Tibial nerve (tissue), 4 donors: Measurements from ENCODE around the gene RSKR. TPM values are rescaled to one million over a fixed set of nuclear protein-coding genes. Genes with fewer than 3 reads are reported as not detected.

Experiments
- DNase-seq, 2 donors: peaks; one replicate each; pipeline ENCODE4 v3.0.0-alpha.2; 2019; ENCODE audit warnings: low spot score in 2 of 2
- H3K27ac ChIP-seq, 4 donors: fragments of 200-600 bp; sonication (generic) in 3 of 4; one replicate each; pipeline ENCODE4 v1.5.1; 2017 to 2019; ENCODE audit warnings: mild to moderate bottlenecking in 1 of 4
- H3K27me3 ChIP-seq, 2 donors: fragments of 200-600 bp; sonication (generic) in 1 of 2; one replicate each; pipeline versions ENCODE4 v1.5.1 to v1.6.0; 2017 to 2019
- H3K36me3 ChIP-seq, 3 donors: fragments of 200-600 bp; sonication (generic); one replicate each; pipeline ENCODE4 v1.5.1; 2018 to 2019
- H3K4me1 ChIP-seq, 4 donors: fragments of 200-600 bp; sonication (generic) in 3 of 4; one replicate each; pipeline ENCODE4 v1.5.1; 2017 to 2019
- H3K4me3 ChIP-seq, 4 donors: fragments of 200-600 bp; sonication (generic) in 3 of 4; one replicate each; pipeline ENCODE4 v1.5.1; 2017 to 2019; ENCODE audit warnings: mild to moderate bottlenecking in 1 of 4, moderate library complexity in 1 of 4
- H3K9me3 ChIP-seq, 4 donors: fragments of 200-600 bp; sonication (generic) in 3 of 4; one replicate each; pipeline ENCODE4 v1.5.1; 2017 to 2019
- CTCF ChIP-seq, 5 experiments: fragments of 200-600 bp in 3 of 5; fragments of 450-650 bp in 2 of 5; sonication (generic) in 3 of 5; IDR thresholded peaks; one replicate each; pipeline ENCODE4 v1.5.1; 2016 to 2019; ENCODE audit warnings: antibody characterized with exemption in 5 of 5, mild to moderate bottlenecking in 3 of 5, moderate library complexity in 2 of 5
- EP300 ChIP-seq, 2 donors: sonication (generic); formaldehyde crosslinking; IDR thresholded peaks; one replicate each; pipeline ENCODE4 v1.6.1; 2017; ENCODE audit warnings: antibody characterized with exemption in 2 of 2, mild to moderate bottlenecking in 1 of 2
- POLR2A ChIP-seq, 2 donors: fragments of 450-650 bp; IDR thresholded peaks; one replicate each; pipeline ENCODE4 v1.6.1; 2017; ENCODE audit warnings: antibody characterized with exemption in 2 of 2, mild to moderate bottlenecking in 2 of 2, moderate library complexity in 2 of 2
- WGBS, 2 donors: methylation state at CpG; one replicate each; pipeline ENCODE4 v1.1.5; 2018; 5-methylcytosine and 5-hydroxymethylcytosine counted together
- total RNA-seq, 4 donors: library from RNA; depleted of rRNA; stranded (reverse); fragments of >200 nt; gene quantifications; one replicate each; pipeline ENCODE4 v1.1.0, GENCODE V29; 2016

Gene RSKR
- total RNA-seq, 4 donors from 2014 or later = 5.7 to 34.5 (median 16.2) TPM

GRCh38 chr17:28620010-28620409, 6.0 kb upstream of the RSKR start:
- no peak for DNase-seq
- TF ChIP-seq POLR2A (IDR thresholded peaks at IDR 0.05) = no peak
- no peak for TF ChIP-seq EP300 (IDR thresholded peaks at IDR 0.05)
- TF ChIP-seq CTCF (IDR thresholded peaks at IDR 0.05) = no peak
- H3K36me3 ChIP-seq = peaks cover 4 to 100% (median 83%) of the 10 kb centered on the region in 3 donors

GRCh38 chr17:28618464-28618863, 4.5 kb upstream of the RSKR start:
- DNase-seq = no peak
- WGBS, 2 donors = 91 to 97% methylated on average over 3 of the region's 3 CpGs
- Histone ChIP-seq H3K36me3 (peaks cover 2 to 100% (median 69%) of the 10 kb centered on the region in 3 donors), H3K4me1 (no peaks in the 10 kb centered on the region), H3K27ac (no peak overlapping the region), H3K9me3 (no peaks in the 10 kb centered on the region), H3K27me3 (no peaks in the 10 kb centered on the region), H3K4me3 (no peak overlapping the region)
- TF ChIP-seq CTCF (IDR thresholded peaks at IDR 0.05) = no peak
- no peak for TF ChIP-seq EP300 (IDR thresholded peaks at IDR 0.05)
- TF ChIP-seq POLR2A (IDR thresholded peaks at IDR 0.05) = no peak

More at GRCh38 chr17:28620010-28620409, 6.0 kb upstream of the RSKR start:
- Histone ChIP-seq H3K27me3 (no peaks in the 10 kb centered on the region), H3K27ac (no peak overlapping the region), H3K4me1 (no peaks in the 10 kb centered on the region), H3K9me3 (no peaks in the 10 kb centered on the region), H3K4me3 (no peak overlapping the region)
- 69 to 85% methylated on average over 2 of the region's 2 CpGs for WGBS, 2 donors

DNA sequence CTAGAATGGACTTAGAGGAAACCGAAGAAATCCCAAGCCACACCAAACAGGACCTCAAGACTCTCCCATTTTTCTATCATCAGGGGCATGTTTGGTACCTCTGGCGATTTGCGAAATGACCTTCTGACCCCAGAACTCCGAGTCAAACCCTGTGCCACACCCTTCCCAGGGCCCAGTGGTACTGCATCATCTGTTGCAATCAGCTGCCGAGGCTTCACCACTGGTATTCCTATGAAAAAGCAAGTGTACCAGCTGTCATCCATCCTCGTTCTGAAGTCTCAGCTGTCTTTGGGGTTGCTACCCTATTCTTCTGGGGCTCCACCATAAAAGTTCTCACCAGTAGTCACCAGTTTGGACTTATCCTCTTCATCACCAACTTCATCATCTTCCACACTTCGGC, 2.3 kb upstream of the RSKR start:
- H3K4me1 ChIP-seq = no peaks in the 10 kb centered on the region
- peaks cover 2 to 98% (median 51%) of the 10 kb centered on the region in 3 donors for H3K36me3 ChIP-seq
- no peak overlapping the region for H3K4me3 ChIP-seq
- WGBS, 2 donors = 79 to 87% methylated on average over 7 of the region's 7 CpGs
- no peak overlapping the region for H3K27ac ChIP-seq
- no peaks in the 10 kb centered on the region for H3K27me3 ChIP-seq
- no peaks in the 10 kb centered on the region for H3K9me3 ChIP-seq
- TF ChIP-seq CTCF (IDR thresholded peaks at IDR 0.05) (no peak), POLR2A (IDR thresholded peaks at IDR 0.05) (no peak), EP300 (IDR thresholded peaks at IDR 0.05) (no peak)
- DNase-seq = no peak

DNA sequence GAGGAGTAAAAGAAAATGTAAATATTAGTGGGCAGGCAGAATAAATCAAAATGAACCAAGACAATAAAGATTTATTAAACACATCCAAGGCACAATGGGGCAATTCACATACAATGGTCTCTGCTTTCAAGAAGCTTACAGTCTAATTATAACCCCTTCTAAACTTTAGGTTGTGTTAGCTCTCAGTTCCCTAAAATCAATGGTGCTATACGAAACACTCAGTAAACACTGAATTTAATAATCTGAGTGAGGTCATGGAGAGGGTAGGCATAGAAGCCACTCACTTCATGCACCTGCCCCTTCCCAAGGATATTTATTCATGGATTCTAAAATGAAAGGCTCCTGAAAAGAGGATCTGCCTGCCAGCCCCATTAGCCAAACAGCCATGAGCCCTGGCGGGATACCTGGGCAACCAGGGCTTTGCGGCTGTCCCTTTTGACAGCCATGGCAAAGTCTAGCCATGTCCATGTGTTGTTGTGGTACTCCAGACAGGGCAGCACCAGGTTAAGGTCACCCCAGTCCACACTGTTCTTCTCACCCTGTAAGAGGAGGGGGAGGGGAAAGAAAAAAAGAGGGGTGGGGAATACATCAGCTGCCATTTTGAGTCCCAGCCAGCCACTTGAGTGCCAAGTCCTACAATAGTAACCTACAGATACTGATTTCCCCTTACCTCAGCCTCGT, 1.4 kb upstream of the RSKR start:
- Histone ChIP-seq H3K4me1 (no peaks in the 10 kb centered on the region), H3K4me3 (no peak overlapping the region), H3K27ac (no peak overlapping the region), H3K27me3 (no peaks in the 10 kb centered on the region), H3K36me3 (peaks cover 2 to 98% (median 43%) of the 10 kb centered on the region in 3 donors), H3K9me3 (no peaks in the 10 kb centered on the region)
- TF ChIP-seq POLR2A (IDR thresholded peaks at IDR 0.05) (no peak), EP300 (IDR thresholded peaks at IDR 0.05) (no peak), CTCF (IDR thresholded peaks at IDR 0.05) (no peak)
- 84 to 91% methylated on average over 4 of the region's 4 CpGs for WGBS, 2 donors
- DNase-seq = no peak

- peak overlapping the region in 1 of 4 donors; percentile 5 for H3K27ac ChIP-seq
- TF ChIP-seq CTCF (IDR thresholded peaks at IDR 0.05) = peak; percentile 44 to 72 (median 58)
- TF ChIP-seq POLR2A (IDR thresholded peaks at IDR 0.05) = no peak
- no peak for TF ChIP-seq EP300 (IDR thresholded peaks at IDR 0.05)
- no peaks in the 10 kb centered on the region for H3K4me1 ChIP-seq
- WGBS, 2 donors = 77 to 79% methylated on average over 6 of the region's 6 CpGs
- H3K27me3 ChIP-seq = no peaks in the 10 kb centered on the region
- peaks cover 2 to 87% (median 23%) of the 10 kb centered on the region in 3 donors for H3K36me3 ChIP-seq
- DNase-seq = peak in 1 of 2 donors; percentile 49
- no peak overlapping the region for H3K4me3 ChIP-seq
- H3K9me3 ChIP-seq = no peaks in the 10 kb centered on the region
Measured at GRCh38 chr17:28612936-28613872, 781 bp downstream of the RSKR start.
